ENCODE measurements around the gene CTSO.
A peak's percentile ranks its signal among the peaks of the same experiment; 100 is the strongest.

The CTSO gene

GRCh38 chr4:155953151-155954117 is at the start of gene CTSO:
CTSO (minus strand) TSS chr4:155953866; CDS start chr4:155953847, 19 bp downstream.
- peak; percentile 63 for DNase-seq

- DNase-seq, result no peak
Observed at GRCh38 chr4:156000491-156000890, 46.8 kb upstream of the CTSO start.

GRCh38 chr4:155999725-156000124 is 46.1 kb upstream of the CTSO start:
- no peak for DNase-seq

GRCh38 chr4:155995069-155995468 is 41.4 kb upstream of the CTSO start:
- no peak for DNase-seq

- no peak for DNase-seq
Observed at GRCh38 chr4:155984106-155984797, 30.6 kb upstream of the CTSO start.

- no peak for DNase-seq
Observed at GRCh38 chr4:155982736-155983385, 29.2 kb upstream of the CTSO start.

GRCh38 chr4:155978810-155979209 is 25.1 kb upstream of the CTSO start:
- DNase-seq, result no peak

GRCh38 chr4:155975511-155975910 is 21.8 kb upstream of the CTSO start:
- DNase-seq, result no peak

GRCh38 chr4:155974996-155975395 is 21.3 kb upstream of the CTSO start:
- no peak for DNase-seq

GRCh38 chr4:155974476-155974749 is 20.7 kb upstream of the CTSO start:
- no peak for DNase-seq

- DNase-seq, result no peak
Observed at GRCh38 chr4:155973639-155974475, 20.2 kb upstream of the CTSO start.

GRCh38 chr4:155972098-155972497 is 18.4 kb upstream of the CTSO start:
- no peak for DNase-seq

GRCh38 chr4:155966731-155967395 is 13.2 kb upstream of the CTSO start:
- DNase-seq, result no peak

GRCh38 chr4:155966171-155966570 is 12.5 kb upstream of the CTSO start:
- DNase-seq, result no peak

GRCh38 chr4:155964016-155964891 is 10.6 kb upstream of the CTSO start:
- no peak for DNase-seq

- no peak for DNase-seq
Observed at GRCh38 chr4:155962767-155963166, 9.1 kb upstream of the CTSO start.

GRCh38 chr4:155961575-155961974 is 7.9 kb upstream of the CTSO start:
- DNase-seq, result no peak

- DNase-seq, result no peak
Observed at GRCh38 chr4:155960522-155960921, 6.9 kb upstream of the CTSO start.

- DNase-seq, result no peak
Observed at GRCh38 chr4:155959417-155959816, 5.8 kb upstream of the CTSO start.

- DNase-seq, result no peak
Observed at GRCh38 chr4:155956461-155956860, 2.8 kb upstream of the CTSO start.

- DNase-seq, result no peak
Observed at GRCh38 chr4:155954939-155955338, 1.3 kb upstream of the CTSO start.

All from CD4-positive, alpha-beta T cell treated with Interferon gamma for 1 hour (primary cell).